Body of pancreas (tissue), 4 donors: Measurements from ENCODE around the gene MRPS14.

Experiments
- POLR2A ChIP-seq, 3 donors: fragments of 450-650 bp; IDR thresholded peaks; one replicate each; pipeline ENCODE4 v1.6.1; 2016; ENCODE audit warnings: antibody characterized with exemption in 3 of 3, mild to moderate bottlenecking in 2 of 3
- TF ChIP-seq, protein P1 (sequence below), 7 experiments: fragments of 450-650 bp in 4 of 7; fragments of 200-600 bp in 3 of 7; sonication (generic) in 3 of 7; IDR thresholded peaks; one replicate each; pipeline ENCODE4 v1.5.1; 2016 to 2019; ENCODE audit warnings: antibody characterized with exemption in 7 of 7

DNA sequence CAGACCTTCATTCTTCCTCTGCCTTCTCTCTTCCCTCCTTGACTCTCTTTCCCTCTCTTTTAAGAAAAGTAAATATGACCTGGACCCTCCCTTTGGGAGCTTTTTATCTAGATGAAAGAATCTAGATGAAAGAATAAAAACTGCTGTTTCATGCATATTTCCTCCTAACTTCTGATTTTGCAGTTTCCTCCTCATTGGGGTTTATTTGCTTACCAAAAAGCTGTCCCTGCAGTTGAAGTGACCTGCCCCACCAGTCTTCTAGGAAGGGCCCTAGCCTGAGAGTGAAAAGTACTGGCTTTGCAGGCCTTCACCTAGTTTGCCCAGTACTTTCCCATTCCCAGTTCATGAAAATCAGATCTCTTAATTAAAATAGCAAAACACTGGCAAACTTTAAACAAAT is 51.8 kb downstream of the MRPS14 start:
- TF ChIP-seq, protein P1, sequence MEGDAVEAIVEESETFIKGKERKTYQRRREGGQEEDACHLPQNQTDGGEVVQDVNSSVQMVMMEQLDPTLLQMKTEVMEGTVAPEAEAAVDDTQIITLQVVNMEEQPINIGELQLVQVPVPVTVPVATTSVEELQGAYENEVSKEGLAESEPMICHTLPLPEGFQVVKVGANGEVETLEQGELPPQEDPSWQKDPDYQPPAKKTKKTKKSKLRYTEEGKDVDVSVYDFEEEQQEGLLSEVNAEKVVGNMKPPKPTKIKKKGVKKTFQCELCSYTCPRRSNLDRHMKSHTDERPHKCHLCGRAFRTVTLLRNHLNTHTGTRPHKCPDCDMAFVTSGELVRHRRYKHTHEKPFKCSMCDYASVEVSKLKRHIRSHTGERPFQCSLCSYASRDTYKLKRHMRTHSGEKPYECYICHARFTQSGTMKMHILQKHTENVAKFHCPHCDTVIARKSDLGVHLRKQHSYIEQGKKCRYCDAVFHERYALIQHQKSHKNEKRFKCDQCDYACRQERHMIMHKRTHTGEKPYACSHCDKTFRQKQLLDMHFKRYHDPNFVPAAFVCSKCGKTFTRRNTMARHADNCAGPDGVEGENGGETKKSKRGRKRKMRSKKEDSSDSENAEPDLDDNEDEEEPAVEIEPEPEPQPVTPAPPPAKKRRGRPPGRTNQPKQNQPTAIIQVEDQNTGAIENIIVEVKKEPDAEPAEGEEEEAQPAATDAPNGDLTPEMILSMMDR (IDR thresholded peaks at IDR 0.05): no peak
- no peak for TF ChIP-seq POLR2A (IDR thresholded peaks at IDR 0.05)
